ENCODE data around the gene STPG1.

The STPG1 gene

GRCh38 chr1:24364975-24365678, 48.5 kb downstream of the STPG1 start:
- peak; percentile 20 for DNase-seq

DNA sequence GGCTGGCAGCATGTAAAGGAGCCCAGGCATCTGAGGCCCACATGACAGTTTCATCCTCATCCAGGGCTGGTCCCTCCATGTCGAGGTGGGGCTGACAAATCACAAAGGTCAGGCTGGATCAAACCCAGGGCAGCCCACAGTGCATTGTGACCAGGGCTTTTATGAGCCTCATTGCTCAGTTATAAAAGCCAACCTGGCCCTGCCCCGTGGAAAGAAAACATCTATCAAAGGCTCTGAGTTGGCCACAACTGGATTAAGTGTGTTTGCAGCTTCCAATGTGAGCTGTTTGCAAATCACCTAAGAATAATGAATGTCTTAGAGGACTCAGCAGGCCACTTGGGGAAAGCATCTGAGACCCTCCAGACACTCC, 49.0 kb downstream of the STPG1 start:
- DNase-seq = no peak

DNA sequence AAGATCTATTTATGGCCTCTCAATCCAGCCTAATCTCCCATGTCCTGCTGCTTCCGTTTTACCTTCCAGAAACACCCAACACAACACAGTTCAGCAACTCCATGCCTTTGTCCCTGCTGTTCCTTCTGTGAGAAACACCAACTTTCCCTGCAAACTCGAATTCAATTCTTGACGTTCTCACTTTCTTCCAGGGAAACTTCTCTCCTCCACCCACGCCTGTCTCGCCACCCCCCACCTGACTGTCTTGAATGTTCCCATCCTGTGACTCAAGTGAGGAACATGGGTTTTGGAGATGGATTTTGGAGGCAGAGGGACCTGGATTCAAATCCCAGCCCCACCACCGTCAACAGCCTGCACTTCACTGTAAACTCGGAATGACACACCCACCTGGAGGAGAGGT, 49.6 kb downstream of the STPG1 start:
- DNase-seq = no peak

DNA sequence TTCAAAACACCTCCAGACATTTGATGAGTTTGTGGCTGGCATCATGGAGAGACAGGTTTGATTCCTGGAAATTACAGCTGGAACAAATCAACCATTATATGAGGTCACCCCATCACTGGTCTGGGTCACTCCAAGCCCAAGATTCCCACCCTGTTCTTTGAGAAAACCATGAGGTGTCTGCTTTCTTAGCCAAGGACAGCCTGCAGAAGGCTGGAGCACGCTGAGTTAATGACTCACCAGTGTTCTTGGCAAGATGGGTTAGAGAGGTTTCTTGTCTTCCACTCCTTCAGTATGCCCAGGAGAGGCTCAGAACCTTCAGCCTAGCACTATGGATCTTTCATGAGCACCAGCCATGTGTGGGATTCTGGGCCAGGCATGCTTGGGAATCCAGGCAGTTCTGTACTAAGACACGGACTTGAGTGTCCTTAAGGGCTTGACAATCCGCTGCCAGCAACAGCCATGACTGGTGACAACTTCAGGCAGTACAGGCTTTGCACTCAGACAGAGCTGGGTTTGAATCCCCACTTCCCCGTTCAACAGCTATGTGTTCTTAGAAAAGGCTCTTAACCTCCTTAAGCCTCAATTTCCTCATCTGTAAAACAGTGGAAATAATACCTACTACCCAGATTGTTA, 50.5 kb downstream of the STPG1 start:
- no peak for DNase-seq

GRCh38 chr1:24362396-24362795, 51.2 kb downstream of the STPG1 start:
- DNase-seq = no peak

DNA sequence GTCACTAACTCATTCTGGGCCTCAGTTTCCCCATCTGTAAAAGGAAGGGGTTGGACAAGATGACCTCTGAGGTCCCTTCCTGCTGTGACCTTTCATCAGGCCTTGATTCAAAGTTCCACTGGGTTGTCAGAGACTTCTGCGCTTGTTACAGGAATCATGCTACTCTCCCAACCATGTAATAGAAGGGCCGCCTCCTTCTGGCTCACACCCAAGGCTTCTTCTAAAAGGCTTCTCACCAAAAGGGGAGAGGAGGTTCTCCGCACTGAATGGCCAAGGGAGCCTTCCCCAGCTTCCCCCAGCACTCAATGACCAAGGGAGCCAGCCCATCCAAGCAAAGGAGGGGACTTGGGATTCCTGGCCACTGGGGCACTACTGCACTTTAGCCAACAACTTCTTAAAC, 51.8 kb downstream of the STPG1 start:
- DNase-seq = no peak

DNA sequence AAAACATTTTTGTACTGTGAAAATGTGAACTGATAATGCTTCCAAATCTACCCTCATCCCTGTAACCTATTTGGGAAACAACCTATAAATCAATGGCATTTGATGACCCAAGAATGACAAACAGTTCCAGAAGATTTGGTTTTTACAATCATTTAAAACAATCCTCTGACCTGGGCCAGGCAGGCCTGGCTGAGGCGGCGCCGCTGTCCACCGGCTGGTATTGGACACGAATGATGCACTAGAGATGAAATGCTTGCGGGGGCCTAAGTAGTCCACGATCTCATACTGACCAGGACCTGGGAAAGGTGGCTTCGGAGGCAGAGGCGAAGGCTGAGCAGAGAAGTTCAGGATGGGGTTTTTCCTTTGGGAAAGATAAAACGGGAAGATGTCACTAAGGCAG, 52.9 kb downstream of the STPG1 start:
- no peak for DNase-seq

GRCh38 chr1:24357038-24357437, 56.5 kb downstream of the STPG1 start:
- DNase-seq = no peak

GRCh38 chr1:24355466-24355865, 58.1 kb downstream of the STPG1 start:
- DNase-seq = no peak

DNA sequence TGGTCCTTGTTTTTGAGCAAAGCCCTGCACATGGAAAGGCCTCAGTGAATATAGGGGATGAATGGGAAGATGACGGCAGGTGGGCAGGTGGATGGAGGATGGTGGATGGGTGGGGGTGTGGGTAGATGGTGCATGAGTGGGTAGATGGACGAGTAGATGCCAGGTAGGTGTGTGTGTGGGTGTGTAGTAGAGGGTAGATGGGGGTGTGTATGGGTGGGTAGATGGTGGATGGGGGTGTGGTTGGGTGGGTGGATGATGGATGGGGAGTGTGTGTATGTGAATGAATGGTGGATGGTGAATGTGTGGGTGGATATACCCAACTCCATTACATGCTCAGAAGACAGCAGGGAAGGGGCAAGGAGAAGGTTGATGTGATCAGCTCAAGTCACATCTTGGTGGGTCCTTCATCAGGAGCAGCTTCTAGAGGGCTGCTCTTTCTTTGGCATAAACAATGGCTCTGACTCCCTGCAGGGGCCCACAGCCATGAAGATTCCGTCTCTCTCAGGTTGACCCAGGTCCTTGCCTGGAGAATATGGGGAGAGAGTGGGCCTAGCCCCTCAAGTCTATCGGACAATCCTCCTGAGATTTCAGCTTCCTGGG, 60.2 kb downstream of the STPG1 start:
- DNase-seq = no peak

DNA sequence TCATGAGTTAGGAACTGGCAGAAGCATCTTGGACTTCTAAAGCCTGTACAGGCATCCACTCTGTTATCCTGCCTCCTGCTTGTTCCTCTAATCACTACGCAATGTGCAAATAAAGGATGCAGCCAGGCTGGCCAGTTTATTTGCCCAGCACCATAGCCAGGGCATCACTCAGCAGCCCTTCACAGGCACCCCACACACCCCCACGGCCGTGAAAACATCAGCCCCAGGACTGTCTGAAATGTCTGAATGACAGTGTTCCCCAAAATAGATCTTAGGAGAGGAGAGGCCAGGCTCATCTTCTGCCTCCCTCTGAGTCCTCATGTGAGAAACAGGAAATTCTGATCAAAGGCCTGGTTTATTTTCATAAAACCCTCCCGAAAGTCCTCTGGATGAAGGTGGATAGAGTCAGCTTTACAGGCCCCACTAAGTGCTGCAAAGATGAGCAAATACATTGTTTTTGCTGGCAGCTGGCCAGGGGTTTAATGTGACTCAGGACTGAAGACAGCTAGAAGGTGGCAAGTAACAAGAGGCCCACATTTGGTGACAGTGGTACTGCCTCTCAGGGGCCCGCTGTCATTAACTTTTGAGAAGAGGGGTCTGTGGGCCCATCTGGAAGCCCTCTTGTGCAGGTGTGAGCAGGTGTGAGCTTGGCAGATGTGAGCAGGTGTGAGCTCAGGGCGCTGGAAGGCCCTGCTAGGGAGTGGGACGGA, 61.5 kb downstream of the STPG1 start:
- DNase-seq = no peak

- DNase-seq = no peak
These were observed 62.3 kb downstream of the STPG1 start for GRCh38 chr1:24351247-24351646.

DNA sequence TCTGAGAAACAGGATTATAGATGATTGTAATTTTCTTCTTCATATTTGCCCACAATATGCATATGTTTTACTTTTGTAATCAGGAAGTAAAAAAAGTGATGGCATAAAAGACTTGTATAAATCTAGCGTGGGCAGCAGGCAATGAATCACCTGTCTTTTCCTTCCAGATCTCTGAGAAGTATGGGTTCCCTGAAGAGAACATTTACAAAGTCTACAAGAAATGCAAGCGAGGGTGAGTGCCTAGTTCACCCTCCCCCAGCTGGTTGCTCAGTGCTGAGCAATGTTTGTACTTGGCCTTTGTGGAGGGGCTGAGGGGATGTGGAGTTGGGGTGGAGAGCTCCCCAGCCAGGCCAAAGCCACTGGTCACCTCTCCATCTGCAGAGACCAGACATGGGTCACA, 63.7 kb downstream of the STPG1 start:
- DNase-seq = no peak

DNA sequence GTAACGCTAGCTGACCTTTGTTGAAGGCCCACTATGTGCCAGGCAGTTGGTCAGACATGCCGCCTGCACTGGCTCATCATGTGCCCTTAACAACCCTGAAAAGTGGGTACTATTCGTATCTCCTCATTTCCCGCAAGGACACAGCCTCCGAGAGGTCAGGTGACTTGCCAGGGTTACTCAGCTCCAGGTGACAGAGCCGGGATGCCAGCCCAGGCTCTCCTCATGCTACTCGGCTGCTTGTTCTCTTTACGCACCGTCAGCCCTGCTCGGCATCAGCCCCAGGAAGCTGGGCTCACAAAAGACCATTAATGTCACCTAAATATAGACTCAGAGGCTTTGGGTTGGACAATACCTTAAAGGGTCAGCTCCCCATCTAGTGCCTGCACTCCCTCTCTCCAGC, 65.4 kb downstream of the STPG1 start:
- no peak for DNase-seq

DNA sequence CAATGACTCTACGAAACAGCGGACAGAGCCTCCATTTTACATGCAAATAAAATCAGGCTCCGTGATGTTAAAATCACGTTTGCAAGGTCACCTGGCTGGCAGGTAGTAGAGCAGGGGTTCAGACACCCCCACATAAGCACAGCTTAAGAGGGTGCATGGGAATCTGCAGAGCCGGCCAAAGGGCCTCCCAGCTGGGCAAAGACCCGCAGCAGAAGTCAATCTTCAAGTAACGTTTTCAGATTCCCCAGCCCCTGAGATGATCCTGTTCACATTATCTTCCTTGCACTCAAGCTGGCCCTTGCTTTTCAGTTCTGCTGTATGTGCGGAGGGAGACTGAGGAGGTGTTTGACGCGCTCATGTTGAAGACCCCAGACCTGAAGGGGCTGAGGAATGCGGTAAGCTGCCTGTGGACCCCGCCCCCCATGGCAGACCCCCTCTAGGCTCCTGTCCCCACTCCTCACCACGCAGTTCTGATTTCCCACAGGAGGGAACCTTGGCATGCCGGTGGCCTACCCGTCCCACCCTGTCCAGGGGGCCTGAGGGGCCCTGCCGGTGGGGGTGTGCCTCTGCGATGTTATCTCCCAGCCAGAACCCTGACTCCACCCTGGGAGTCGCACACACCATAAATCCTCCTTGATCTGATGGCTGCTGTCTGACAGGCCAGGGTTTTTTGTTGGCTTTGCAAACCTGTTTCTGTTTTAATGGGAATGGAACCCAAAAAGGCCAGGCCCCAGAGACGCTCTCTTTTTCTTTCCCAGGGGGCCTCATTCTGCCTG, 66.2 kb downstream of the STPG1 start:
- DNase-seq = no peak

GRCh38 chr1:24345334-24345733, 68.2 kb downstream of the STPG1 start:
- DNase-seq = no peak

- no peak for DNase-seq
These were observed 69.4 kb downstream of the STPG1 start for GRCh38 chr1:24344090-24344742.

DNA sequence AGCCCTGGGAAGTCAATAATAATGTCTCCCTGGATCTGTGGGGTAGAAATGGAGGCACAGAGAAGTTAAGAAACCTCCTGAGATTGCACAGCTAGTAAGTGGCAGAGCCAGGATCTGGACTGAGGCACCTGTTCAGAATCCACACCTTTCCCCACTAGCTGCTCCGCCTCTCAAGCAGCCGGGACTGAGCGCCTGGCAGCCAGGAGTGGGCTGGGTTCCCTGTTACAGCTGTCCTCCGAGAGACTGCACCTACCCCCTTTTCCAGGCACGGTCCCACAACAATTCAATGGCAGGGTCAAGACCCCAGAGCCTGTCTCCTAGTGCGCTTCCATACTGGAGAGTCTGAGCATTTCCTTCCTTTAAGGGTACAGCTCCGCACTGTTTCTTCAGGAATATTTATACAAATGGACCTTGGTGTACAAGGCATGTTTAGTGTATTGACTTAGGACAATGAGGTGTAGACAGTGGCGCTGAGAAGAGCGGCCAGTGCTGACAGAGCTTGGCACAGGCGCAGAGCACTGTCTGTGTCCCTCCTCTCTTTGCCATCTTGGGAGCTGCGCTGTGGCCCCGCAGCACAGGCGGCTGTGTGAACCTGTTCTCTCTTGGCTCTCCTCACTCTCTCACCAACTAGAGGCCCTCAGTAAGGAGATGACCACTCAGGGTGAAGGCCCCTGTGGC, 70.0 kb downstream of the STPG1 start:
- DNase-seq = no peak

GRCh38 chr1:24341260-24341659, 72.3 kb downstream of the STPG1 start:
- DNase-seq = no peak

GRCh38 chr1:24340770-24341169, 72.8 kb downstream of the STPG1 start:
- DNase-seq = no peak

GRCh38 chr1:24339996-24340395, 73.6 kb downstream of the STPG1 start:
- DNase-seq = no peak

GRCh38 chr1:24338447-24338846, 75.1 kb downstream of the STPG1 start:
- no peak for DNase-seq

All from COR-L47 (cell line).